HG03280 (cell line): ENCODE results near the gene CAMK1G.

Experiments
- ATAC-seq: cut with Tn5 transposase; IDR thresholded peaks from one replicate; pipeline ENCODE4 v1.9.1; 2021; ENCODE audit warnings: mild to moderate bottlenecking, moderate library complexity; ENCODE audit not compliant: unreplicated experiment

Gene CAMK1G

DNA sequence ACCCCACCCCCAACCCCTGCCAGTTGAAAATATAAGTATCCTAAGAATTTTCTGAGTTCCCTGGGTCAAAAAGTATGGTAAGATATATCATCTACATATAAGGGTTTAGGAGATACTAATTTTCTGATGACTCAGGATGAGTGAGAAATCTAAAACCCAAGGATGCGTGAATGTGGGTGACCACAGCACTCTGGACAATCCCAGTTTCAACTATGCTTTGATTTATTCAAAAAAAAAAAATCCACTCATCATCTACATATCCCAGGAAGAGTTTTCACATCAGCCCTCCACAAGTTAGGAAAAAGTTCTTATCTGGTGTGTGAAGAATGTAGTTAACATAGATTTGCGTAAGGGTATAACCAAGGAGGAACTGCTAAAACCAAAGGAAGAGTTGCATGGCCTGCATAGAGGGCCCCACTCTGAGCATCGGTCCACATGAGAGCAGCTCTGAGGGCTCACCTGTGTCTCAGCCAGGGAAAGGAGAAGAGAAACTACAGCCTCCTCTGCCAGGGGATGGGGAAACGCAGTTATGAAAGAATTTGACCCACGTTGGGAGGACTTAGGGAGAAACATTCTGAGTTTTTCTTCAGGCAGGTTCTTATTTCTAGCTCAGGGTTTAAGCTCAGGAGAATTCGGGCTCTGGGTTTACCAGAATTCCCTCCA, 50.0 kb downstream of the CAMK1G start:
- ATAC-seq: no peak

DNA sequence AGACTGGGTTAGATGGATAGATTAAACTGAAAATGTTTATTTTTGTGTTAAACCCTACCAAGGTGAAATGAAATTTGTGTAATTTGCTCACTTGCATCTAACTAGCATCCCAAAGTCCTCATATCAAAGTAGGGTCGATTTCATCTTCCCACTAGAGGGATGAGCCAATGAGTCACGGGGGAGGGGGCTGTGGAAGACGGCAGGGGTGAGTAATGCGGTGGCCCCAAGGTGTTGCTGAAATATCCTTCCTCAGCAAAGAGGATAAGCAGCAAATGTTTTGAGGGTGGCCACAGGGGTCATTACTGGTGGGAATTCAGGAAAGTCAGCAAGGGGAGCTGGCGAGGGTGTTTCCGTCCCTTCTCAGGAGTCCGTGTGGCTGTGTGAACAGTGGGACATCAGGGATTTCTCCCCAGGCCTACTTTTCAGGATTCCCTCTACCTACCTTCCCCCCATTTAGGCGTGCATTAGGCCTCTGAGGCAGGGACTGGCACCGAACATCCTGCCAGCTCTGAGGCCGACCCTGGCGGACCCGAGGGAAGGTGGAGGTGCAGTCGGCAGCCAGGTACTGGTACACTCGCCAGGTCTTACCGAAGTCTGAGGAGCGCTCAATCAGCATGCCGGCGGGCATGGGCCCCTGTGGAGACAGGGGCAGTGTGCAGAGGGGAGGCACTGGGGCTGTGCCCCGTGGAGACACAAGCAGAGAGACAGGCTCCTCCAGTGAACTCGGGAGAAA, 50.7 kb downstream of the CAMK1G start:
- no peak for ATAC-seq

- ATAC-seq: no peak
Measured at GRCh38 chr1:209635850-209636249, 52.3 kb downstream of the CAMK1G start.

- ATAC-seq: no peak
Measured at GRCh38 chr1:209641832-209642172, 58.3 kb downstream of the CAMK1G start.

- ATAC-seq: no peak
Measured at GRCh38 chr1:209642816-209643215, 59.3 kb downstream of the CAMK1G start.

DNA sequence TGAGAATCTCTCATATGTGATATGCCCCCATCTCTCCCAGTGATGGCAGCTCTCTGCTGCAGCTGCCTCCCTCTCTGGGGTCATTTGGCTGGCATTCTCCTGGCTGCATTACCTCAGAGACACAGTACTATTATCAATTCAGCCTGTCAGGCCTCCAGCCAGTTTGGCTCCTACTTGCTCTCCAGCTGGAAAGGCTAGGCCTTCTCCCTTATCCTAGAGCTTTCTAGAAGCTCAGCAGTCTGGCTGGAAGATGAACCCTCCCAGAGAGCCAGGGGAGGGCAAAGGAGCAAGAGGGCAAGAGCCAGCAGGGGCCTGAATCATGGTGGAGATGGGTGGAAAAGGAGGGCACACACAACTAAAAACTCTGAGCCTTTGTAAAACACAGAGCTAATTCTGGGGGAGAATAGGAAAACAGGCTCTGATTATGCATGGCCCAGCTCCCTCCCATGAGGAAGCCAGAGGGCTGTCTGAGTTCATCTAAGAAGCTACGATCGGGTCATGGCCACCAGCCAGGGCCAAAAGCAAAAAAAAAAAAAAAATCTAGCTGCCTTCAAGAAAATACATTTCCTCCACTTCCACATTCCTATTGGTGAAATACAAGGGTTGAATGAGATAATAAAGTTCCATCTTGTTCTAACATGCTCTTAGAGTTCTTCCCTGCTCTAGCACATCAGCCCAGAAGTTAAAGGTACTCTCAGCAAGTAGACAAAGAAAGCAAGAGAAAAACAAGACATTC, 59.9 kb downstream of the CAMK1G start:
- no peak for ATAC-seq

GRCh38 chr1:209645574-209646452, 62.3 kb downstream of the CAMK1G start:
- no peak for ATAC-seq

- no peak for ATAC-seq
Measured at GRCh38 chr1:209646558-209646957, 63.0 kb downstream of the CAMK1G start.

DNA sequence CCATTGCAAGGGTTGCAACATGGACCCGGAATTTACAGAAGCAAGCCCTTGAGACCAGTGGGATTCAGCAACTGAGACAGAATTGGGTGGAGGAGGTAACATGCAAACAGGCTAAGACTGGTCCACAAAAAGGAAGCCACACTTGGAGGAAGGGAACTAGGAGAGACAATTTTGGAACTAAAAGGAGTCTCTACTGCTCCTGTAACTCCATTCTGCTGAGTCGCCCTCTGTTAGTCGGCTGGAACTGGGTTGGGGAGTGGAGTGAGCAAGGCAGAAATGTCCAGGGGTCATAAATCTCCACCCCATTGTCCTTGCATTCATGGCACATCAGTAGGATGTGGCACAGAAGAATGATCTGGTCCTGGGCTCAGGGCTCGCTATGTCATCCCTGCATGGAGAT, 63.6 kb downstream of the CAMK1G start:
- ATAC-seq: no peak

DNA sequence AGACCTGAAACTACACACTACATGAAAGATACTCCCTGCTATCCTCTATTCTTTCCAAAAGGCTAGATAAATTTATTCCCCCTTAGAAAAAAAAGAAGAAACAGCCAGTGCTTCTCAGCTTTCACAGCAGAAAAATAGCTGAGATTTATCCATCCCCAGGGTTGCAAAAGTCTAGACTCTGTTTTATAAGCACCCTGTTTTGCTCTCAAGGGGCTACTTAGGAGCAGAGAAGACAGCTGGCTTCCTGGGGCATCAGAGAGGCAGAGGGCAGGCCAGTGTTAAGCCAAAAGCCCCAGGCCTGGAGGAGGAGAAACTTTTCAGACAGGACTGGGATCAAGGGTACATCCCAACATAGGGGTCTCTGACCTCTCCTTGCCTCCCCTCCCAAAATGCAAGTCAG, 64.8 kb downstream of the CAMK1G start:
- no peak for ATAC-seq

DNA sequence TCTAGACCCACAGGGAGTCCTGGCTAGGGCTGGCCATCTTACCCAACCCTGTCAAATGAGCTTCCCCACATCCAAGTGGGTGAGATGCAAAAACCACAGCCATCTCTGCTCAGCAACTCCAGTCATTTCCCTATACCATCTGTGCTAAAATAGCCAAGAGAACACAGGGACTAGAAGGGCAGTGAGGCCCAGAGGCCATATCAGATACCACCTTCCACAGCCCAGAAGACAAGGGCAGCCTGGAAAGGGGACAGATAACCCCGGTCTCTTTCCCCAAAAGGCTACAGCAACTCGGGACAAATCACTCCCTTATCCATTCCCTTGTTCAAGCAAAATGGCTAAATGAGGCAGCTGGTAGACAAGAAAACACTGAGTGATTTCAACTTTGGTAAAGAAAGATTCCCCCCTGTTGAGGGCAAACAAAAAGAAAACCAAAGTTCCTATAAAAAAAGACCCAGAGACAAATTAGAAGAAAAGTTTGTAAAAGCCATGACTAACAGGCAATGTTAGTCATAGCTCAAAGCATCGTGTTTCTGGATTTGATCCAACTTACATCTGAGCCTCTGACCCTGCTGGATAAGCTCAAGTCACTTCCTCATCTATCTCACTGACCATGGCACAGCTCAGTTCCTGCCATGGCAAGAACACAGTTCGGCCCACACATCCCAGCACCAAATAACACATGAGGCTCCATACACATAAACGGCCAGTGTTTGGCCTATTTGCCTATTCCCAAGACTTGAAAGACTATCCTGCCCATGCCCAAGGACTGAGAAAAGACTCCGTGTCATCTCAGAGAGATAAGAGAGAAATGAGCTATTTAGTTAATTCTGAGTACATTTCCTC, 65.6 kb downstream of the CAMK1G start:
- ATAC-seq: no peak

DNA sequence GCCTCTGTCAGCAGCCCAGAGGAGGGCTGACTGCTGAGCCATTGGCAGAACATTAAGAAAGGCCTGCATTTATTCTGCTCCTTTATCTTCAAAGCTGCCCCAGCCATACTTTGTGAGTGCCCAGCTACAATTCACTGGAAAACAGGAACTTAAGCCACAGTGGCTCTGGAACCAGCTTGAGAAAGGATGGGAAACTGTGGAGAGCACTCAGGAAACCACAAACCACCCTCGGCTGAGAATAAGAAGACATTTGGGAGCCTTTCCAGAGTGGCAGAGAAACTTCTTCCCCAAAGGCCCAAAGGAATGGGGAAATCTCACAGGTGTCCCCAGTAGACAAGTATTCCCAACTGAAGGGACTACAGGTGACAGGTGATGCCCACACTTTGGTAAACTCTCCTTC, 66.9 kb downstream of the CAMK1G start:
- no peak for ATAC-seq

DNA sequence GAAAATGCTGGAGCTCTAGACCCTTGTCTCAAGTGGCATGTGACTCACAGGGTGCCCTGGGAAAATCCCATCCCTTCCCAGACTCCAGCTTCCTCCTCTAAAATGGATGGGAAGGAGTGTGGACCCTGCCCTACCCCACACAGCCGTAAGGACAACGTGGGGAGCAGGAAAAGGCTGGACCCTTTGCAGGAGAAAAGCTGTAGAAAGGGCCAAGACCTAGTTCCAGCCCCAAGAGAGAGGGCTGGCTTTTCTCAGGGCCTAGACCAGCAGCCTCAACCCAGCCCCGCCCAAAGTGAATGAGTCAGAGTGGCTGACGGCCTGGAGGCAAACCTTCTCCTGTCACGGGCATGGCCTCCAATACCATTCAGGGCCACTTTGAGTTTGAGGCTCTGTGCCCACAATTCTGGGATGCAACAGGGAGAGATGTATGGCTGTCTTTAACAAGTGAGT, 67.6 kb downstream of the CAMK1G start:
- peak; percentile 66 for ATAC-seq

DNA sequence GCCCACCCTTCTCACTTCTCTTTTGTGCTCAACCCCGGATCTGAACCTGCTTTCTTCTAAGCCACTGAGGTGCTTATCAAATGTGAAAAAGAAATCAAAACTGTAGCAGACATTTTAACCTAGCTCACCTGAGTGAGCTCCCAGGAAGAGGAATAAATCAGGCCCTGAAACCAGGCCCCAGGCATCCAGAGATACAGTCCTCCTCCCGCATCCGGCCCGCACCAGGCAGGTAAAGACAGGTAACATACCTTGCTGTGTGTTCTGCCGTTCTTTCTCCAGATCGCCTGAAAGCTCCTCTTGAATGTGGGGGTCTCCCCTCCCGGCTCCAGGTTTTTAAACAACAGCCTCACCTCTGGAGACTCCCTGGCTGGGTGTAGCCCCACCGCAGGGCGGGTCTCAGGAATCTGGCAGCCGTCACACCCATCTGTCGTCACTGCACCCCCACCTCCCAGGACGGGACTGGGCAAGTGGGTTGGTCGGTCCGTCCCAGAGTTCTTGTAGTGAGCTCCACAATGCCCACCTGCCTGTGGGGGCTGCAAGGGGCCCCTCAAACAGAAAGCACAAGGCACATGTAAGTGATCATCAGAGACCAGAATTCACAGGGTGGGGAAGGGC, 68.7 kb downstream of the CAMK1G start, which contains the start of gene LAMB3:
LAMB3 (minus strand) TSS at position 305 of the 615 bp plus-strand sequence. CDS start 1,481 bp downstream, outside the sequence.
- no peak for ATAC-seq

- no peak for ATAC-seq
Measured at GRCh38 chr1:209652873-209653401, 69.4 kb downstream of the CAMK1G start.

GRCh38 chr1:209653915-209654351, 70.4 kb downstream of the CAMK1G start:
- ATAC-seq: no peak

DNA sequence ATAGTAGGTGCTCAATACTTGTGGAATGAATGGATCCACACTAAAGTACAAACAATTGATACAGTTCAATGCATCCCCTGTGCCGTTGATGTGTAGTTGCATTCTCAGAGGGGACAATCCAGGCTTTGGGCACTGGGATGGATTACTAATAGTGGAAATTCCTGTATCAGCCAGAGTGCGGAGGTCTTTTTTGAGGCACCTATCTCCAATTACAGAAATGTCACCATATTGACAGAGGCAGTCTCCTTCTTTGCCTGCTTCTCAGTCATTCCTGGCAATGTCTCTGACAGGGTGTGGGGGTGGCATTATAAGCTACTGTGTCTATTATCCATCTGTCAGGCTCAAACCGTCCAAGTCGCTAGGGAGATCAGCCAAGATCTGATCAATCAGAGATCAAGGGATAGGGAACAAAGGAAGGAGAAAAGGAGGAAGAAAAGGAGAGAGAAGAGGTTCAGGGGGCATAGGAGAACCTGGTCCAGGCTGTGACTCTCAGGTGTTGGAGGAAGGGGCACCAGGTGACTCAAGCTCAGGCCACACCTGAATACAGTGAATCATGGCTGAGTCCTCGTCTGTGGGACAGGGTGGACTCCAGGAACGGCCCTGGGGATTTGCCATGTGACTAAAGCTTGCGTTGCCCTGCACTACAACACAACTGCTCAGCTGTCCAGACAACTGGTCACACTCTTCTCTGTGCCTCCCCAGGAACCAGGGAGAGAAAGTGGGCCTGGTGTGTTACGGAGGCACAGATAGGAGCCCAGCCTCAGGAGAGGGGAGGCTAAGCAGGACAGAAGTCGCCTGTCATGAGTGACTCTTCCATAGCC, 72.1 kb downstream of the CAMK1G start:
- no peak for ATAC-seq

GRCh38 chr1:209657140-209657879, 73.8 kb downstream of the CAMK1G start:
- ATAC-seq: no peak
